Liver (tissue), 9 donors: Measurements from ENCODE around the gene IFRD1. TPM values are rescaled to one million over a fixed set of nuclear protein-coding genes. Genes with fewer than 3 reads are reported as not detected.

Experiments
- DNase-seq: peaks from one replicate; pipeline ENCODE4 v3.0.0-alpha.2; 2017; ENCODE audit warnings: low spot score
- H3K27ac ChIP-seq, 2 donors: one replicate each; pipeline ENCODE4 v1.7.0; 2013; ENCODE audit warnings: inconsistent platforms in 2 of 2, low read length in 2 of 2, control low read depth in 1 of 2, low read depth in 1 of 2, mild to moderate bottlenecking in 1 of 2
- H3K27me3 ChIP-seq, 4 donors: one replicate each; pipeline versions ENCODE4 v1.6.1 to v1.7.0; 2013; ENCODE audit warnings: low read length in 3 of 4, inconsistent platforms in 1 of 4, mild to moderate bottlenecking in 1 of 4, moderate library complexity in 1 of 4; ENCODE audit not compliant: control insufficient read depth in 4 of 4, insufficient read depth in 4 of 4
- H3K36me3 ChIP-seq, 4 donors: one replicate each; pipeline versions ENCODE4 v1.6.1 to v1.7.0; 2013; ENCODE audit warnings: low read length in 3 of 4, mild to moderate bottlenecking in 3 of 4, low read depth in 1 of 4, moderate library complexity in 1 of 4; ENCODE audit not compliant: control insufficient read depth in 4 of 4, insufficient read depth in 3 of 4
- H3K4me1 ChIP-seq, 4 donors: one replicate each; pipeline versions ENCODE4 v1.6.1 to v1.7.0; 2013; ENCODE audit warnings: low read length in 3 of 4, mild to moderate bottlenecking in 3 of 4, moderate library complexity in 1 of 4; ENCODE audit not compliant: control insufficient read depth in 4 of 4, insufficient read depth in 4 of 4
- H3K4me3 ChIP-seq, 3 donors: one replicate each; pipeline versions ENCODE4 v1.6.1 to v1.7.0; 2013; ENCODE audit warnings: low read length in 3 of 3, control low read depth in 1 of 3, low read depth in 1 of 3, mild to moderate bottlenecking in 1 of 3
- H3K9ac ChIP-seq, 2 donors: one replicate each; pipeline ENCODE4 v1.7.0; 2013; ENCODE audit warnings: low read length in 2 of 2, mild to moderate bottlenecking in 2 of 2, moderate library complexity in 2 of 2, control low read depth in 1 of 2, low read depth in 1 of 2
- H3K9me3 ChIP-seq, 4 donors: one replicate each; pipeline versions ENCODE4 v1.6.1 to v1.7.0; 2013; ENCODE audit warnings: low read length in 3 of 4; ENCODE audit not compliant: control insufficient read depth in 4 of 4
- ATF3 ChIP-seq: IDR thresholded peaks from 2 replicates; pipeline ENCODE4 v1.6.1; 2016; ENCODE audit warnings: antibody characterized with exemption
- CTCF ChIP-seq: fragments of 150-350 bp; IDR thresholded peaks from 2 replicates; pipeline ENCODE4 v1.5.1; 2017; ENCODE audit warnings: improper control_type of control experiment, low read depth, low read length; ENCODE audit not compliant: missing input control
- EGR1 ChIP-seq, 2 donors: IDR thresholded peaks; 2 replicates each; pipeline ENCODE4 v1.6.1; 2016 to 2018; ENCODE audit warnings: antibody characterized with exemption in 2 of 2, low read depth in 2 of 2
- FOXA1 ChIP-seq: IDR thresholded peaks from 2 replicates; pipeline ENCODE4 v1.6.1; 2016; ENCODE audit warnings: antibody characterized with exemption
- FOXA2 ChIP-seq: IDR thresholded peaks from 2 replicates; pipeline ENCODE4 v1.6.1; 2016; ENCODE audit warnings: antibody characterized with exemption
- GABPA ChIP-seq, 2 donors: IDR thresholded peaks in 1 of 2; conservative IDR thresholded peaks in 1 of 2; 2 replicates each; pipeline ENCODE4 v1.6.1; 2016; ENCODE audit warnings: antibody characterized with exemption in 2 of 2, mild to moderate bottlenecking in 1 of 2, moderate library complexity in 1 of 2
- HNF4A ChIP-seq, 2 donors: conservative IDR thresholded peaks; 2 replicates each; pipeline ENCODE4 v1.6.1; 2016; ENCODE audit warnings: antibody characterized with exemption in 2 of 2, mild to moderate bottlenecking in 2 of 2
- HNF4G ChIP-seq: IDR thresholded peaks from 2 replicates; pipeline ENCODE4 v1.6.1; 2016; ENCODE audit warnings: antibody characterized with exemption
- JUND ChIP-seq, 2 donors: IDR thresholded peaks; 2 replicates each; pipeline ENCODE4 v1.6.1; 2016; ENCODE audit warnings: antibody characterized with exemption in 2 of 2
- MAX ChIP-seq: IDR thresholded peaks from 2 replicates; pipeline ENCODE4 v1.6.1; 2016; ENCODE audit warnings: antibody characterized with exemption
- NR2F2 ChIP-seq: IDR thresholded peaks from 2 replicates; pipeline ENCODE4 v1.6.1; 2016; ENCODE audit warnings: antibody characterized with exemption
- RAD21 ChIP-seq, 2 donors: IDR thresholded peaks; 2 replicates each; pipeline ENCODE4 v1.6.1; 2016; ENCODE audit warnings: antibody characterized with exemption in 2 of 2, mild to moderate bottlenecking in 2 of 2
- REST ChIP-seq: IDR thresholded peaks from 2 replicates; pipeline ENCODE4 v1.6.1; 2016; ENCODE audit warnings: antibody characterized with exemption, mild to moderate bottlenecking
- RXRA ChIP-seq, 2 donors: IDR thresholded peaks; 2 replicates each; pipeline ENCODE4 v1.6.1; 2017 to 2018; ENCODE audit warnings: antibody characterized with exemption in 2 of 2, mild to moderate bottlenecking in 1 of 2
- SP1 ChIP-seq: IDR thresholded peaks from 2 replicates; pipeline ENCODE4 v1.6.1; 2018; ENCODE audit warnings: antibody characterized with exemption, mild to moderate bottlenecking
- TAF1 ChIP-seq: conservative IDR thresholded peaks from 2 replicates; pipeline ENCODE4 v1.6.1; 2016; ENCODE audit warnings: antibody characterized with exemption, mild to moderate bottlenecking
- YY1 ChIP-seq: IDR thresholded peaks from 2 replicates; pipeline ENCODE4 v1.6.1; 2016; ENCODE audit warnings: antibody characterized with exemption, mild to moderate bottlenecking
- ZBTB33 ChIP-seq: IDR thresholded peaks from 2 replicates; pipeline ENCODE4 v1.6.1; 2016; ENCODE audit warnings: antibody characterized with exemption
- WGBS: extraction: QIAGEN DNeasy Blood & Tissue Kit; methylation state at CpG from one replicate; pipeline ENCODE4 v1.1.7; 2013; 5-methylcytosine and 5-hydroxymethylcytosine counted together
- polyA plus RNA-seq, 2 donors: library from polyadenylated mRNA; stranded (reverse) in 1 of 2; unstranded in 1 of 2; fragments of 200-250 nt in 1 of 2; fragments of >200 nt in 1 of 2; fragmentation: Nextera tagmentation in 1 of 2; extraction: Ambion mirVana in 1 of 2; gene quantifications; one replicate each; pipeline versions ENCODE4 v1.2.1 to v1.2.3, GENCODE V29; 2013 to 2015
- total RNA-seq, 2 donors: library from RNA; depleted of rRNA; stranded (reverse); fragments of >200 nt; gene quantifications; one replicate each; pipeline ENCODE4 v1.2.3, GENCODE V29; 2014
- donor health status: healthy.
- donor health status: healthy.
- donor health status: healthy.
- donor health status: healthy.
- donor health status: healthy.

Gene IFRD1
- total and polyA plus RNA-seq, 4 donors = 7.7 to 35.6 (median 21.1) TPM

GRCh38 chr7:112422842-112423496 is 27.3 kb upstream of the IFRD1 start (continued):
- no peak for TF ChIP-seq GABPA (IDR thresholded peaks at IDR 0.05 in 1 of 2, conservative IDR thresholded peaks at IDR 0.05 in 1 of 2)
- TF ChIP-seq SP1 = no peak

- DNase-seq = no peak
- no peak overlapping the region for H3K27ac ChIP-seq
- WGBS = 92% methylated on average over 2 of the region's 2 CpGs
- no peak for TF ChIP-seq REST
- TF ChIP-seq CTCF = no peak
- no peak for TF ChIP-seq HNF4A (conservative IDR thresholded peaks at IDR 0.05)
- no peak for TF ChIP-seq ATF3
- TF ChIP-seq SP1 = no peak
- TF ChIP-seq ZBTB33 = no peak
- TF ChIP-seq YY1 = no peak
- no peak for TF ChIP-seq FOXA1
- no peak for TF ChIP-seq MAX
- TF ChIP-seq GABPA (IDR thresholded peaks at IDR 0.05 in 1 of 2, conservative IDR thresholded peaks at IDR 0.05 in 1 of 2) = no peak
- TF ChIP-seq RAD21 (IDR thresholded peaks at IDR 0.05) = no peak
- TF ChIP-seq FOXA2 = no peak
- no peak for TF ChIP-seq RXRA (IDR thresholded peaks at IDR 0.05)
- TF ChIP-seq JUND (IDR thresholded peaks at IDR 0.05) = no peak
- TF ChIP-seq TAF1 = no peak
- TF ChIP-seq HNF4G = no peak
- TF ChIP-seq NR2F2 = no peak
- TF ChIP-seq EGR1 (IDR thresholded peaks at IDR 0.05; ENCODE audit: low read depth in 2 of 2) = no peak
- H3K4me1 ChIP-seq = no peaks in the 10 kb centered on the region
- no peak overlapping the region for H3K9ac ChIP-seq
- no peaks in the 10 kb centered on the region for H3K9me3 ChIP-seq
- no peak overlapping the region for H3K4me3 ChIP-seq
- H3K36me3 ChIP-seq = no peaks in the 10 kb centered on the region
- no peaks in the 10 kb centered on the region for H3K27me3 ChIP-seq
Measured at GRCh38 chr7:112423987-112424386, 26.3 kb upstream of the IFRD1 start.
